NCI-H2171 treated with DMSO at 0.1 percent for 48 hours (cell line): ENCODE data around the gene ARPC4.
A peak's percentile ranks its signal among the peaks of the same experiment; 100 is the strongest.
"Not testable (repeated sequence)": the region's sequence is repeated elsewhere in the genome, so short reads cannot be mapped to it uniquely, and the experiment has no call there.

Source experiments
- DNase-seq: peaks from one replicate; lab custom pipeline; 2025; lab: John Stamatoyannopoulos, UW

Gene ARPC4

DNA sequence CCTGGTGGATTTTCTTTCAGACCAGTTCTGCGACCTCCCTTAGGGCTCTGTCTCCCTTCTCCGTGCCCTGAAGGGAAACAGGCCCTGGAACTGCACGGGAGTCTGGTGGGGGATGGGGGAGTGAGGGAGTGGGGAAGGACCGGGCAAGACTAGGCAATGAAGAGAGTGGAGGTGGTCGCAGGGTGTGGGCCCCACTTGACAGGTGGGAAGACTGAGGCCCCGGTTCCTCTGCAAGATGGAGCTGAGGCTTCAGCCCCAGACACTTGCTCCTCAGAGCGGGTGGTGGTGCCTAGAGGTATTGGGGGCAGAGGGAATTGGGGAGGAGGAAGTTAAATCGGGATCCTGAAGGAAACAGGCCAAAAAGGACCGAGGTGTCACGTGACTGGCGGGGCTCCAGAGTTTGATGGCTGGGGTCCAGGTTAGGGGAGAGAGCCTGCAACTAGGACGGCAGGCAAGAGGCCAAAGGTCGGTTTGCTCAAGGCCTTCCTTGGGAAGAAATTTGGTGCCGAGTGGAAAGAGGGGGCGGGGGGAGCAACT, 22.5 kb upstream of the ARPC4 start:
- no peak for DNase-seq

DNA sequence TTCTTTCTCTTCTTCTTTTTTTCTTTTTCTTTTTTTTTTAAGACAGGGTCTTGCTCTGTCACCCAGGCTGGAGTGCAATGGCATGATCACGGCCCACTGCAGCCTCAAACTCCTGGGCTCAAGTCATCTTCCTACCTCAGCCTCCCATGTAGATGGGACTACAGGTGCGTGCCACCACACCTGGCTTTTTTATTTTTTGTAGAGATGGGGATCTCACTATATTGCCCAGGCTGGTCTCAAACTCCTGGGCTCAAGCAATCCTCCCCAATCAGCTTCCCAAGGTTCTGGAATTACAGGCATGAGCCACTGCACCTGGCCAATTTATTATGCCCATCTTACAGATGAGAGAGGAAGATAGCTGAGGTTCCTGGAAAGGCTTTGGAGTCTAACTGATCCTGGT, 21.9 kb upstream of the ARPC4 start:
- DNase-seq: not testable (repeated sequence)

DNA sequence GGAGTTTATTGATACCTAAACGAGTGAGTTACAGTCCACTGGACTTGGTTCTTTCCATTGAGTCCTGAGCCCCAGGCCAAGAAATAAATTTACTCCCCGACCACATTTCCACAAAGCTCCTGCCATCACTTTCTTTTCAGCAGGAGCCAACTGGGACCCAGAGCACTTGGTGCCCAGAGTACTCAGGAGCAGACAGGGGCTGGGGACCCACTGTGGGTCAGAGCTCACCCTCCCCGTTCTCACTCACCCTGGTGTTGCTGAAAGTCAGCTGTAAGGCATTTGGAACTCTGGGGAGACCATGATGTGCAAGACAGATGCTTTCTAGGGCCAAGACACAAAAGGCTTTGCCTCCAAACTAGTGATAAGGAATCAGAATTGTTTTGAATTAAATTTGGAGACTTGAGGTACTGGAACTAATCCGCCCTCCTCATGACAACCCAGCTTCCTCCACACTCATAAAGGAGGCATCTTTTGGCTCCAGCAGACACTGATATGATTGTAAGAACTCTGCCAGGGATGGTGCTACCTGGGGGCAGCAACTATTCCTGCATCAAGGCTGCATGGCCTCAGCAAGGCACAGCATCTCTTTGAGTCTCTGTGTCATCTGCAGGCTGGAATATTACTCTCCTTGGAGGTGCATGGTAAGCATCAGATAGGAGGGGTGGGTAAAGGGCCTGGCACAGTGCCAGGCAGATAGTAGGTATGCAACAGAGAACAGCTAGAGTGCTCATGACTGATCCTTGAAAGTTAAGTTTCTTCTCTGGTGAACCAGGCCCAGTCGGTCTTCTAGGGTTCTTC, 15.8 kb upstream of the ARPC4 start:
- DNase-seq: no peak

DNA sequence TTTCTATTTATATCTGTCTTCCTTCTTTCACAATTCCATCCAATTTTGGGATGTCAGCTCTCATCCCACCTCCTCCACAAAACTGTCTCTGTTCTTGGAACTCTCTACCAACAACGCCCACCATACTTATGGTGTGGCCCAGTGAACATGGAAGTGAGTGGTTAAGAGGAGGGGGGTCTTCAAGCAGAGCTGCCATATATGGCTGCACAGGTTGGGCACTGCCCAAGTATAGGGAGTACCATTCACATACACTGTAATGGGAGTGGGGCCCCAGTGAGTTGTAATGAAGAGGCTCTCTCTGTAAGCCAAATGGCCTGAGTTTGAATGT, 15.2 kb upstream of the ARPC4 start:
- no peak for DNase-seq

DNA sequence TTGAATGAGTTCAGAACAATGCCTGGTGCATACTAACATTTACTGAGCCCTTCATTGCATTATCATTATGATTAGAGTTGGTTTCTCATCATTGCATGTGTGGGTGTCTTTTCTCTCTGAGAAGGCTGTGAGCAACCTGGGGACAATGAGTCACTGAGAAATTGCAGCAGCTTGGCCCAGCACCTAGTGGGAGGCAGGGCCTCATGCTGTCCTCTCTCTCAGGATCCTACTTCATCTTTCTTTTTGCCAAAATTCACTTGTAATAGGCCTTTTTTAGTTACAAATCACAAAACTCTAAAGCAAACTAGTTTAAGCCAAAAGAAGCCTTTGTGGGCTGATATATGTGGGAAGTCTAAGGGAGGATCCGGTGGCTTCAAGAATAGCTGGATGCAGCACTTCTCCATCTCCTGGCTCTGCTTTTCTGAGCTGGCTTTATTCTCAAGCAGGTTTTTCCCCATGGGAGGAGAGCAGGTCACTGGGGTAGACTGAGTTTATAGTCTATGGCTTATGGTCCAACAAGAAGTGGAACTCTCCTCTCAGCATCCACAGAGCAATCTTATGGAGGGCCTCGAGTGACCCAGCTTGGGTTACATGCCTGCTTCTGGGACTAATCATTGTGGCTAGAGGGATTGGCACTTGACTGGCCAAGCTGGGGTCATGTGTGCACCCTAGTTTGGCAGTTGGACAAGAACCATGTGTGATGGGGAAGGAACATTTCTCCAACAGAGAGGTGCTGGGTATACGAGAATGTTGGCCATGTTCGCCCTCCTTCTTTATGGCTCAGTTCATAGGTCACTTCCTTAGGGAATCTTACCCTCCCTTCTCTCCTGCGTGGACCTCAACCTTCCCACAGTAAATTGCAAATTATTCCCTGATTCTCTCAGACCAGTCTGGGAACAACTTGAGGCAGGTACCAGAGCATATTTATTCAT, 14.5 kb upstream of the ARPC4 start:
- no peak for DNase-seq

DNA sequence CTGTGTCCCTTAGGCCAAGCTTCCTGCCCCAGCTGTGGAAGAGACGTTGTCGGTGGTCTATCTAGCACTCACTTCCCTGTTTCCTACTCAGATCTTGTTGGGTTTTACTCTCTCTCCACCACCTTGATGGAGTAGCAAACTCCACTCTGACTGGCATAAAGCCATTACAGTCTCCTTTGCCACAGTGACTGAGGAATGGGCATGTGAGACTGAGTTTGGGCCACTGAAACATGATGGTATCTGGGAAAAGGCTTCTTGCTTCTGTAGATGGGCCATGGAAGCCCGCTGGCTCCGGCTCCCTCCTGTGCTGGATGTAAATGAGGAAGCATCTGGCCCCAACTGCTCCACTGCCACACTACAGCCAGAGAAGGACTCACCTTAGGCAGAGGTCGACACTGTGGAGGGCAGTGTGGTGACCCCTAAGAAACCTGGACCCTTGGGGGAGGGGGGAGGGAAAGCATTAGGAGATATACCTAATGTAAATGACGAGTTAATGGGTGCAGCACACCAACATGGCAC, 13.7 kb upstream of the ARPC4 start:
- DNase-seq: no peak

DNA sequence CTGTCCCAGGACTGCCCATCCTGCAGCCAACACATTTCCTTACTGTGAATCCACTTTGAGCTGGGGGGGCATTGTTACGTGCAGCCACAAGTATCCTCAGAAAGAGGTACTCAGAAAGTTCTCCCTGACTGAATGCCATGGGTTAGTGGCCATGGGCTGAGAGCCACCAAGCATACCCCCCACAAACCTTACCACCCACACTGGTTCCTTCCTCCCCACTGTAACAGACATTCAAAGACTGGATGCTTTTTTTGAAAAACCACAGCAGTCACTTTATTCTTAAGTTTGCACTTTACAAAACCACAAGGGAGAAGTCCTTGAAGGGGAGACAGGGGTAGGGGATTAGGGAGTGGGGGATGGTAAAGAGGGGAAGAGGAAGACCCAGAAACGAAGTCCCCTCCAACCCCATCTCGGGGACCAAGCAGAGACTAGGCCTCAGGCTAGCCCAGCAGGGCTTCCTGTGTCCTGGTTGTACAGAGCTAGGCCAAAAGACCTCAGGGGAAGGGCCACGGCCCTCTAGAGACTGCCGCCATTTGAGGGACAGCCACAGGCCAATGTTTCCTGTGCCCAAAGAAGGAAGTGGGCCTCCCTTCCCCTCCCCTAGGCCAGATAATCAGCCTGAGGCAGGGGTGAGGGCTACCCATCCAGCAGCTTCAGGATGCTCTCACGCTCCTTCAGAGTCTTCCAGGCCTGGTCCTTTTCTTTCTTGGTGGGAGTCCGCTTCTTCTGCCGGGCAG, 13.0 kb upstream of the ARPC4 start:
- no peak for DNase-seq

DNA sequence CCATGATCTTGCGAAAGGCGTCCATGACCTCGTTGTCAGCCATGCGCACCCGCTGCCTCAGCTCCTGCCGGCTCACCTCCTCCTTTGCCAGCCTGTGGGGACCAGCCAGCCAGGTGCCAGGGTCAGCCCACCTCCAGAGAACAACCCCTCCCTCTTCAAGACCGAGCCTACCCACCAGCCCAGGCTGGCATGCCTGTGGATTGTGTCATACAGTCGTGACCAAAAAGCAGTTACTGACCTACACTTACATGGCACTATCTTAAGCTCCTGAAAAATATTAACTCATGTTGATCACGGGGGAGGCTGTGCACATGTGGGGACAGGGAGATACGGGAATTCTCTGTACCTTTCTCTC, 12.4 kb upstream of the ARPC4 start:
- DNase-seq: no peak

DNA sequence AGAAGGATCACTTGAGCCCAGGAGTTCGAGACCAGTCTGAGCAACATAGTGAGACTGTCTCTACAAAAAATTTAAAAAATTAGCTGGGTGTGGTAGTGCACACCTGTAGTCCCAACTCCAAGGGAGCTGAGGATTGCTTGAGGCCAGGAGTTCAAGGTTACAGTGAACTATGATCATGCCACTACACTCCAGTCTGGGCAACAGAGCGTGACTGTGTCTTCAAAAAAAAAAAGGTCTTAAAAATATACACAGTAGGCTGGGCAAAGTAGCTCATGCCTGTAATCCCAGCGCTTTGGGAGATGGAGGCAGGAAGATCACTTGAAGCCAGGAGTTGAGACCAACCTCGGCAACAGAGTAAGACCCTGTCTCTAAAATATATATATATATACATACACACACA, 12.0 kb upstream of the ARPC4 start:
- no peak for DNase-seq

DNA sequence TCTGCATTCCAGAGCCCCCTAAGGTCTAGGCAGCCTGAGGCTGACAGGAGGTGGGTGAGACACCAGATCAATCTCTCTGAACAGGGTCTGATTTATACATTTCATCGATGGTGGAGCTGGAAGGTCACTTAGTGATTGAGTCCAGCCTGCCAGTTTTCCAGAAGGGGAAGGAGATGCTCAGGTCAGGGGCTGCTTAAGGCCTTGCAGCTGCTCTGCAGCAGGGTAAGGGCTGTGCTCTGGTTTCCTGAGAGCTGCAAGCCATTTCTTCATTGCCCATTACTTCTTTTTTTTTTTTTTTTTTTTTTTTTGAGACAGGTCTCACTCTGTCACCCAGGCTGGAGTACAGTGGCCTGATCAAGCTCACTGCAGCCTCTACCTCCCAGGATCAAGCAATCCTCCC, 11.3 kb upstream of the ARPC4 start:
- DNase-seq: no peak

DNA sequence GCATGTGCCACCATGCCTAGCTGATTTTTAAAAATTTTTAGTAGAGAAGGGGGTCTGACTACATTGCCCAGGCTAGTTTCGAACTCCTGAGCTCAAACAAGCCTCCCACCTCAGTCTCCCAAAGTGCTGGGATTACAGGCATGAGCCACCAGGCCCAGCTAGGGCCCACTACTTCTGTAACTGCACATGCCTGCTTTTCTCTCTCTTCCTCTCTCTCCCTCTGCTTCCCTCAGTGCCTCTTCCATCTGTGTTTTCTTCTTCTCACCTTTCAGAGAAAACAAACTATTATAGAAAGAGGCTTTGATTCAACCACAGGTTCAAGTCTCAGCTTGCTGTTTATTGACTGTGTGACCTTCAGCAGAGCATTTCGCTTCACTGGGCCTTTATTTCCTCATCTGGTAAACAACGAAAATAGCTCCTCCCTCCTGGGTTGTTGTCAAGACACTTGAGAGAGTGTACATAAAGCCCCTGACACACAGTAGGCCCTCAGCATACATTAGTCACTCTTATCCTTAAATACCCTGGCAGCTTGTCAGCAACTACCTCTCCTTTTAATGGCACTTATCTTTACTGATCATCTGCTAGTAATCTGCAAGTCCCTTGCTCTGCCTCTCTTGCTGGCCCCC, 10.8 kb upstream of the ARPC4 start:
- DNase-seq: peak; percentile 85

DNA sequence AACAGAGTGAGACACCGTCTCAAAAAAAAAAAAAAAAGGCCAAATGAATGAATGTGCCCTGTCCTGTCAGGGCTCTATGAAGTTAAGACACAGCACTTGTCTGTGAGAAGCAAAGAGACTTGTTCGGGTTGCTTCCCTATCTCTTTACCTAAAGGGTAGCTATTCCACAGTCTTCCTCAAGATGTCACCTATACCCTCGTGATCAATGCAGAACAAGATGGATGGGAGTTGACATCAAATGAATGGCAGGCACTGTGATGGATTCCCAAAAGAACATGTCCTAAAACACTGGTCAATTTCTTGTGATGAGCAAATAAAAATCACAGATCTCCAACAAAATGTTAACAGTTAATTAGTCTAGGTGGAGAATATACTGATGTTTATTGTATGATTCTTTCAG, 10.1 kb upstream of the ARPC4 start:
- DNase-seq: peak; percentile 39

DNA sequence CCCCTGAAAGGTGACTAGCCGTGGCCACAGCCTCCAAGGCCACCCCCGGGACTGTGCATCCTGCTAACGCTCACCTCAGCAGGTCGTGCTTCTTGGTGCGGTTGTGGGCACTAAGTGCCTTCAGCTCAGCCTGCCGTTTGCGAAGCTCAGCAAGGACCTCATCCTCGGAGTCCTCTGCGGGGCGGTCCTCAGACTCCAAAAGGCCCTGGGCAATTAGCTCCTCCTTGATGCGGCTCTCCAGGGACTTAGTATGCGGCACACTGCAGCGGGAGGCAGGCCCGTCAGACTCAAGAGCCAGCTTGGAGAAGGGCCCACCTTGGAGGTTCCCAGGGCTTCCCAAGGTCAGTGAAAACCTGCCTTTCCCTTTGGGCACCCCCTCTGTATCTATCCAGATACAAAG, 8.9 kb upstream of the ARPC4 start:
- no peak for DNase-seq

DNA sequence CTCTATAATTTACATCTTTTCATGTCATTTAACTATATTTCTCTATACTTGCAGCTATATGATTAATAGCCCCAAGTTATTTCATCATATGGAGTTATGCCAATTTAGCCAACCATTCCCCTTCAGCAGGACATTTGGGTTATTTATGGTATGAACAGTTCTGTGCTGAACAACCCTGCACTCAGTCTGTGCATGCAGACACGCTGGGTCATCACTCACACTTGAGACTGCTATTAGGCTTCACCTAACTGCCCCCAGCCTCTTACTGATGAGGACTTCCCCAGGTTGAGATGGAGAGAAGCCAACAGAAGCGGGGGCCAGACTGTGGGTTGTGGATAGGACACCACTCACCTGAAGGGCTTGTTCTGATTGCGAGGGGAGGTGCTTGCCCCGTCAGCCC, 7.9 kb upstream of the ARPC4 start:
- DNase-seq: no peak

DNA sequence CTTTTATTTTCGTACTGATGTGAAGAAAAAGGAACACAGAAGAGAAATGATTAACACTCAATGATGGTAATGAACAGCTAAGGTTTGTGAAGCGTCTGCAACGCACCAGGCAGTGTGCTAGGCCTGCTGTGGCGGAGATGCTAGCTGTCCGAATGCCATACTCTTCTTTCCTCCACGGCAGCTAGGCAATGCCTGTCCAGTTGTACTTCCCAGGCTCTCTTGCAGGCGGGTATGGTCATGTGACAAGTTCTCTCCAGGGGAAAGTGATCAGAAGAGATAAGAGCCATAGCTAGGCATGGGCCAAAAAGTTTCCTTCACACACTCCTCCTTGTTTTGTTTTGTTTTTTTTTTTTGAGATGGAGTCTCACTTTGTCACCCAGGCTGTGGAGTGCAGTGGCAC, 7.3 kb upstream of the ARPC4 start:
- DNase-seq: no peak

DNA sequence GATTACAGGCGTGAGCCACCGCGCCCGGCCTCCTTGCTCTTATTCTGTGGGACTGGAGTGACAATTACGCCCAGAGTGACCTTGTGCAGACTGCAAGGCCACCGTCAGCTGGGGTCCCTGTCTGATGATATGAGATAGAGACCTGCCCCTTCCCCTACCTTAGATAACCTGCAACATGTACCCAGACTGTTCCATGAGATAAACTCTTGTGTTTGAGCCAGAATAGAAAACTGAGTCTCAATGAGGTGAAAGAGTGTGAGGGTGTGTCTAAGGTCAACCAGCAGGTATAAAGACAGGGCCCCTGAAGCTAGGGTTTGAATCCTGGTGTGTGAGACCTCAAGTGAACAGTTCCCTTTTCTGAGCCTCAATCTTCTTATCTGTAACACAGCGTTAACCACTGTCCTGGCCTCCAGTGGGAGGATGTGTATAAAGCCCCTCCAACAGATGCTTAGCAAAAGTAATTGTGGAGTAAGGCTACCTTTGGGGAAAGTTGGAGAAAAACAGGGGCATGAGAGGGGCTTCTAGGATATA, 6.6 kb upstream of the ARPC4 start:
- DNase-seq: no peak

DNA sequence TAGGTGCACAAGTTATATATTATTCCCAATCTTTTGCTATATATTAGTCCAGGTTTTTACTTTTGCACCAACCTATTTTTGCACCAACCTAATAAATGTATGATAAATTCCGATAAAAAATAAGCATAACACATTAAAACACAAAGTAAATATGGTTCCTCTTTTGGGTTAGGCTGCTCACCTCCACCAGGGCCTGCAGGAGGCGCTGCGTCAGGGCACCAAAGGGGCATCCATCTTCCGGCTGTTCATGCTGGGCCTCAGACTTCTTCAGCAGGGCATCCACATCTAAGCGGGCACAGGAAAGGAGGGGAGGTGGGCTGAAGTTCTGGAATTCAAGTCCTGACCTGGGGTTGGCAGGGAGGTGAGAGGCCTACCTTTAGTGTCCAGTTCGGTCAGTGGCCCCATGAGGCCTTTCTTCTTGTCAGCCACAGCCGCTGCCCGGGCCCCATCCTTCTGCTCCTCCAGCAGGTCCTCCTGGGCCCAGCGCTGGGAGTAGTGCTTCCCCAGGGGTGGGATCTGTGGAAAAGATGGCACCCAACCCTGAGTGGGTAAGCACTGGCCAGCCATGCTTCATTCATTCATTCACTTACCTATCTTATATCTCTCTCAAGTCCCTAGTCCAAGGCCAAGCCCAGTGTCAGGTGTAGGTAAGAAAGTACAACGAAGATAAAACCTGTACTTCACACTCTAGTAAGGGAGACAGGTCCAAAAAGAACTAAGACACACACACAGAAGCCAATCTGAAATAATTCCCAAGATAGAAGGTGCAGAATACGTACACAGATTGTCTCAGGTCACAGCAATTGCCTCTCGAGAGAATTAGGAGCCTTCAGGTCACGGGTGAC, 5.8 kb upstream of the ARPC4 start:
- no peak for DNase-seq

DNA sequence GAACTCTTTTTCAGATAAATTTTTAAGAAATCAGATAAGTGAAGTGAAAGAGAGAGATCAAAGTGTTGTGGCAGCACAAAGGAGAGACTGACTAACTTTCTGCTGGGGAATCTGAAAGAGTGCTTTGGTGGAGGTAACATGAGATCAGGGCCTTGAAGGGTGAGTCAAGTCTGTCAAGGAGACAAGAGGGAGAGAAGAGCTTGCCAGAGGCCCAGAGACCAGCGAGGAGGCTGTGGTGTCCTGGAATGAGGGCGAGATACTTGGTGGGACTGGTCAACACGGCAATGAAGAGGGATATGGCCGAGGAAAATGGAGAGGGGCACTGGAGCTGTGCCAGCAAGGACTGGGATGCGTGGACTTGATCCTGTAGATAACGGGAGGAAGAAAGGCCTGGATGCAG, 5.2 kb upstream of the ARPC4 start:
- no peak for DNase-seq

DNA sequence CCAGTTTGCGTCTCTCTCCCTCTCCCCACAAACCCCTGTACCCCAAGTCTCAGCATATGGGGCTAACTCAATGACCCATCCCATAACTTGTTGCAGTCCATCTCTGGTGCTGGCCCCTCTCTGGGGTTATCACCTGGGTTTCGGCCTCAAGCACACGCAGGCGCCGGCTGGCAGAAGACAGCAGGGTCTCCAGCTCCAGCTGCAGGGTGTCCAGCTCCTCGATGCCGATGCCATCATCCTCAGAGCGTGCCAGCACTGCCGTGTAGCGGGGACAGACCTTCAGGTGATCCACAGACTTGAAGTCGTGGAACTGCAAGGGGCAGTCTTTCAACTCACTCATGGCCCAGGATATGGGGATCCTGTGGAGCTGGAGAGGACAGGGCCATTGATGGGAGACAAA, 1.8 kb upstream of the ARPC4 start:
- DNase-seq: no peak

DNA sequence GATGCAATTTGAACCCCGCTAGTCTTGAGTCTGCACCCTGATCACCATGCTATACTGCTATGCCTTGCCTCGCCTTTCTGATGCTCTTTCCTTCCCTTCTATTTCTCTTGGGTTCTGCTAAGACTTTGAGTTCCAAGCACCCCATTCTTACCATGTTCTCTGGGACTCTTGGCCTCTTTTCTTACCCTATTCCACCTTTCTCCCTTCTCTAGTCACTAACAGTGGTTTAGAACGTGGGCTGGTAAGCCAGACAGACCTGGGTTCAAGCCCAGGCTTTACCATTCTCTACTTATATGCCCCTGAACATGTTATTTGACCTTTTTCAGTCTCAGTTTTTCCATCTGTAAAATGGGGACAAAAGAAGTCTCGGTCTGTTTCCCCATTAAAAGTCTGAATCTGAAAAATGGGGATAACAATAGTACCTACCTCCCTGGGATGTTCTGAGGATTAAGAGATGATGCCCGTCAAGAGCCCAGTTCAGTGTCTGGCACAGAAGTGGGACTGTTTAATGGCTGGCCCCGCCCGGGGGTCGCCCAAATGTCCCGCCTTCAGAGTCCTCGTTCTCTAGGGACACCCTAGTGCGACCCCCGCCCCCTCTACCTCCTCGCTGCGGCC, 985 bp upstream of the ARPC4 start:
- no peak for DNase-seq
